ENCODE results near the gene ST3GAL3.
A peak's percentile ranks its signal among the peaks of the same experiment; 100 is the strongest.

The ST3GAL3 gene

DNA sequence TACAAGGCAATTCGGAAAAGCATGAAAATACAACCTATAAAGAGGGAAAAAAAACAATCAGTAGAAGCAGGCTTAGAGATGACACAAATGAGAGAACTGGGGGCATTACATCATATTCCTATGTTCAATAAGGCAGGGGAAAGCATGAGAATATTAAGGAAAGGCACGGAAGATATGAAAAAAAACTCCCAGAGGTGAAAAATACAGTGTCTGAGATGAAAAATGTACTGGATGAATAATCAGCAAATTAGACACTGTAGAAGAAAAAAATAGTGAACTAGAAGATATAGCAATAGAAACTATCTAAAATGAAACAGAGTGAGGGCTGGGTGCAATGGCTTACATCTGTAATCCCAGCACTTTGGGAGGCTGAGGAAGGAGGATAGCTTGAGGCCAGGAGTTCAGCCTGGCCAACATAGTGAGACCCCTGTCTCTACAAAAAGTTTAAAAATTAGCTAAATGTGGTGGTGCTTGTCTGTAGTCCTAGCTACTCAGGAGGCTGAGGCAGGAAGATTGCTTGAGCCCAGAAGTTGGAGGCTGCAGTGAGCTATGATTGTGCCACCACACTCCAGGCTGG, 101.8 kb downstream of the ST3GAL3 start:
- H3K9me3 Mint-ChIP-seq, result peaks cover 7 to 8% of the 10 kb centered on the region in 2 donors
- H3K4me1 Mint-ChIP-seq (ENCODE audit: low read depth in 2 of 2), result no peaks in the 10 kb centered on the region
- ATAC-seq (replicated peaks) (no peak), DNase-seq (no peak)
- H3K27me3 Mint-ChIP-seq, result no peaks in the 10 kb centered on the region
- peaks cover 4% of the 10 kb centered on the region for H3K36me3 Mint-ChIP-seq (ENCODE audit: insufficient read depth)
- no peak overlapping the region for H3K4me3 Mint-ChIP-seq
- peak overlapping the region in 1 of 2 donors; percentile 2 for H3K27ac Mint-ChIP-seq

DNA sequence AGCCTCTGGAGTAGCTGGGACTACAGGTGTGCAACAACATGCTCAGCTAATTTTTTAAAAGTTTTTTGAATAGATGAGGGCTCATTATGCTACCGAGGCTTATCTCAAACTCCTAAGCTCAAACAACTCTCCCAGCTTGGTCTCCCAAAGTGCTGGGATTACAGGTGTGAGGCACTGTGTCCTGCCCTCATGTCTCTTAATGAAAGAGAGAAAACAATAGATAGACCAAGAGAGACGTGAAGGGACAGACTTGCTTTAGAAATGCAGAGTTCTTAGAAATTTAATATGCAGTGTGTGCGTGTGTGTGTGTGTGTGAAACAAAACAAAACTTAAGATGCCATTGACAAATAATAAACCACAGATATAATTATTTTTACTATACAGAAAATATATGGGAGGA, 105.2 kb downstream of the ST3GAL3 start:
- Mint-ChIP-seq H3K4me1 (ENCODE audit: low read depth in 2 of 2) (no peaks in the 10 kb centered on the region), H3K4me3 (no peak overlapping the region), H3K27ac (no peak overlapping the region), H3K36me3 (ENCODE audit: insufficient read depth) (peaks cover 4% of the 10 kb centered on the region), H3K27me3 (no peaks in the 10 kb centered on the region), H3K9me3 (peaks cover 5 to 7% of the 10 kb centered on the region in 2 donors)
- ATAC-seq (replicated peaks) (no peak), DNase-seq (no peak)

DNA sequence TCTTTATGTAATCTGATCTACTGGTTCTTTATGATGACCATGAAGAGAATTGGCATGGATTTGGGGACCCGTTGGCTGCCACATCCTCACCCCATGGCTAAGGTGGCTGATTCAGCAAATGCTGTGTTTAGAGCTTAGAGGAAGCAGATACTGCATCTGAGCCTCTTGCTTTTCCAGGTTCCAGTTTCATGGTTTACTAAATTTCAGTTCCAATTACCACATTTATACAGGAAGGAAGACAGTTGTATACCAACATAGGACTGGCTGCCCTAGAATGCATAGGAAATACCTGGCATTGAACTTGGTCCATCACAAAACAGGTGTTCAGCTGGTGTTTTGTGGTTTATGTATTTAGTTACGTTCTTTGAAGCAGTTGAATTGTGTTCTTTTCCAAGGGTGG, 107.1 kb downstream of the ST3GAL3 start:
- H3K27ac Mint-ChIP-seq, result no peak overlapping the region
- no peak overlapping the region for H3K4me3 Mint-ChIP-seq
- H3K36me3 Mint-ChIP-seq (ENCODE audit: insufficient read depth), result peaks cover 7% of the 10 kb centered on the region

DNA sequence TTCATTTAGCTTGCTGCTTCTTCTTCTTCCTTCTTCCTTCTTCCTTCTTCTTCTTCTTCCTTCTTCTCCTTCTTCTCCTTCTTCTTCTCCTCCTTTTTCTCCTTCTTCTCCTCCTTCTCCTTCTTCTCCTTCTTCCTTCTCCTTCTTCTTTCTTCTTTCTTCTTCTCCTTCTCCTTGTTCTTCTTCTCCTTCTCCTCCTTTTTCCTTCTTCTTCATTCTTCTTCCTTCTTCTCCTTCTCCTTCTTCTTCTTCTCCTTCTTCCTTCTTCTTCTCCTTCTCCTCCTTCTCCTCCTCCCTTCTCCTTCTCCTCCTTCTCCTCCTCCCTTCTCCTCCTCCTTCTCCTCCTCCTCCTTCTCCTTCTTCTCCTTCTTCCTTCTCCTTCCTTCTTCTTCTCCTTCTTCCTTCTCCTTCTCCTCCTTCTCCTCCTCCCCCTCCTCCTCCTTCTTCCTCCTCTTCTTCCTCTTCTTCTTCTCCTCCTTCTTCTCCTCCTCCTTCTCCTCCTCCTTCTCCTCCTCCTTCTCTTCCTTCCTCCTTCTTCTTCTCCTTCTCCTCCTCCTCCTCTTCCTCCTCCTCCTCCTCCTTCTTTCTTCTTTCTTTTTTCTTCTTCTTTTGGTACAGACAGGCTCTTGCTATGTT, 110.1 kb downstream of the ST3GAL3 start:
- Mint-ChIP-seq H3K27ac (peak overlapping the region in 1 of 2 donors; percentile 57), H3K4me1 (ENCODE audit: low read depth in 2 of 2) (no peaks in the 10 kb centered on the region), H3K9me3 (peaks cover 4 to 7% of the 10 kb centered on the region in 2 donors), H3K36me3 (ENCODE audit: insufficient read depth) (peaks cover 3% of the 10 kb centered on the region), H3K27me3 (no peaks in the 10 kb centered on the region), H3K4me3 (no peak overlapping the region)
- no peak for ATAC-seq (replicated peaks)
- no peak for DNase-seq

More for the DNA sequence above, 107.1 kb downstream of the ST3GAL3 start:
- ATAC-seq (replicated peaks) (no peak), DNase-seq (no peak)
- H3K4me1 Mint-ChIP-seq (ENCODE audit: low read depth in 2 of 2), result no peaks in the 10 kb centered on the region
- H3K9me3 Mint-ChIP-seq, result peaks cover 4 to 7% of the 10 kb centered on the region in 2 donors
- H3K27me3 Mint-ChIP-seq, result no peaks in the 10 kb centered on the region

DNA sequence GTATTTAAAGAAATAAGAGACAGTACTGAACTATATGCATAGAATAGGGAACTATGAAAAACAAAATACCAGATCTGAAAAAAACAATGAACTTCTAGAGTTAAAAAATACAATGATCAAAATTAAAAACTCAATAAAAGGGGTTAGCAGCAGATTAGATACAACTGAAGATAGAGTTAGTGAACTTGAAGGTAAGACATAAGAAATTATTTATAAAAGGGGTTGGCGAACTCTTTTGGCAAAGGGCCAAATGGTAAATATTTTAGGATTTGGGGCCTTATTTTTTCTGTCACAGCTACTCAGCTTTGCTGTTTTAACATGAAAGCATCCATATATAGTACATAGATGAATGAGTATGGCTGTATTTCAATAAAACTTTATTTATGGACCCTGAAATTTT, 111.4 kb downstream of the ST3GAL3 start:
- no peak for ATAC-seq (replicated peaks)
- Mint-ChIP-seq H3K9me3 (peaks cover 4 to 7% of the 10 kb centered on the region in 2 donors), H3K4me1 (ENCODE audit: low read depth in 2 of 2) (no peaks in the 10 kb centered on the region), H3K27ac (no peak overlapping the region), H3K36me3 (ENCODE audit: insufficient read depth) (peaks cover 3% of the 10 kb centered on the region), H3K4me3 (no peak overlapping the region), H3K27me3 (no peaks in the 10 kb centered on the region)
- no peak for DNase-seq

DNA sequence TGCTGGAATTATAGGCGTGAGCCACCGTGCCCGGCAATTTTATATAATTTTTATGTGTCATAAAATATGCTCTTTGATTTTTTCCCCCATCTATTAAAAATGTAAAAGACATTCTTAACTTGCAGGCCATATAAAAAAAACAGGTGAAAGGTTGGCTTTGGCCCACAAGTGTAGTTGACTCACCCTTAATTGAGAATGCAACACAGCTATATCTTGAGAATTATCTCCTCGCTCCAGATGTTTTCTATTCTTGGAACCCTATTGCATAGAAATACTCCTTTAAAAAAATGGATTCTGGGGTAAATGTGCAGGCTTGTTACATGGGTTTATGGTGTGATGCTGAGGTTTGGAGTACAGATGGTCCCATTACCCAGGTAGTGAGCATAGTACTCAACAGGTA, 112.0 kb downstream of the ST3GAL3 start:
- peaks cover 3% of the 10 kb centered on the region for H3K36me3 Mint-ChIP-seq (ENCODE audit: insufficient read depth)
- ATAC-seq (replicated peaks), result no peak

DNA sequence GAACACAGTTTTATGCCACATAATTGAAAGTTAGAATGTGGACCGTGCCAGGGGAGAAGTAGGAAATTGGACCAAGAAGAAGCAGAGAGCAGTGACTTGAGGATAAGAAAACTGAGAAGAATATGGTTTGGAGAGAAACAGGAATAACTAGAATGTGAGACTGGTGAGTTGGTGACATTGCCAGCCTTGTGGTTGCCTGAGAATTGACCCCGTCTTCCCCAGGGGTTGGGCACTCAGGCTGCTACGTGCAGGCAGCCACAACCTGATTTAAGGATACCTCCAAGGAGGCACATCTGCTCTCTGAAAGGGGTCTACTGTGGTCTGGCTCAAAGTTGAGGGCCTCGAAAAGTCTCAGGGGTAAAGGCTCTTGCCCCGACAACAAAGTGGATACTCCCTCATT, 114.1 kb downstream of the ST3GAL3 start:
- H3K9me3 Mint-ChIP-seq, result peaks cover 4 to 7% of the 10 kb centered on the region in 2 donors
- H3K4me3 Mint-ChIP-seq, result no peak overlapping the region

More for the DNA sequence above, 112.0 kb downstream of the ST3GAL3 start:
- no peak overlapping the region for H3K27ac Mint-ChIP-seq
- no peaks in the 10 kb centered on the region for H3K27me3 Mint-ChIP-seq
- no peak for DNase-seq
- H3K4me3 Mint-ChIP-seq, result no peak overlapping the region
- H3K4me1 Mint-ChIP-seq (ENCODE audit: low read depth in 2 of 2), result no peaks in the 10 kb centered on the region
- H3K9me3 Mint-ChIP-seq, result peaks cover 4 to 7% of the 10 kb centered on the region in 2 donors

DNA sequence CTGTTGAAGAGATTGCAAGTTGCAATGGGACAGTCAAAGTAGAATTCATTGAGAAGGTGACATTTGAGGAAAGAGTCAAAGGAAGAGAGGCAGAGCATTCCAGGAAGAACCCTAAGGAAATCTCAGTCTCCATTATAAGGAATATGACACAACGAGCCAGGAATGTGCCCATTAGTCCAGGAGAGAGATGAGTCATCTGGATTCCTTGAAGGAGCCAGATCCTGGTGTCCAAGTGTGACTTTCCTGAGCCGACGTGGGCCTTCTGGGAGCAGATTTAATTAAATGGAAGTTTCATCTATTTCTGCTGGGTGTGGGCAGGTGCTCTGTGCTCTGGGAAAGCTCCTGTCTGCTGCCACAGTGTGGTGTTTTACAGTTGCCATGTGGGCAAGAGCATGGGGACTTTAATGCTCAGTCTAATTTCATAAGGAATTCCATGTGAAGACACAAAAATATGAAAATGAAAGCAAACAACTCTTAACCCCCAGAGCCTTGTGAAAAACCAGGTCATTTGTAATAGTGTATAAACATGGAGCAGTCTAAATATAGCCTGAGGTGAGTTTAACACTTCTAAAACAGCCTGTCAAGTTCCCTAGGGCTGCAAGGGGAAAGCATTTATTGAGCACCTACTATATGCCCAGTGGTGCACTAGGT, 114.8 kb downstream of the ST3GAL3 start:
- DNase-seq (no peak), ATAC-seq (replicated peaks) (no peak)
- H3K27ac Mint-ChIP-seq, result no peak overlapping the region
- H3K36me3 Mint-ChIP-seq (ENCODE audit: insufficient read depth), result peaks cover 3% of the 10 kb centered on the region
- H3K4me3 Mint-ChIP-seq, result no peak overlapping the region
- H3K9me3 Mint-ChIP-seq, result peaks cover 4 to 7% of the 10 kb centered on the region in 2 donors
- H3K27me3 Mint-ChIP-seq, result no peaks in the 10 kb centered on the region
- H3K4me1 Mint-ChIP-seq (ENCODE audit: low read depth in 2 of 2), result no peaks in the 10 kb centered on the region

More for the DNA sequence above, 114.1 kb downstream of the ST3GAL3 start:
- no peaks in the 10 kb centered on the region for H3K27me3 Mint-ChIP-seq
- H3K27ac Mint-ChIP-seq, result no peak overlapping the region
- H3K36me3 Mint-ChIP-seq (ENCODE audit: insufficient read depth), result peaks cover 3% of the 10 kb centered on the region
- no peaks in the 10 kb centered on the region for H3K4me1 Mint-ChIP-seq (ENCODE audit: low read depth in 2 of 2)
- DNase-seq (no peak), ATAC-seq (replicated peaks) (no peak)

DNA sequence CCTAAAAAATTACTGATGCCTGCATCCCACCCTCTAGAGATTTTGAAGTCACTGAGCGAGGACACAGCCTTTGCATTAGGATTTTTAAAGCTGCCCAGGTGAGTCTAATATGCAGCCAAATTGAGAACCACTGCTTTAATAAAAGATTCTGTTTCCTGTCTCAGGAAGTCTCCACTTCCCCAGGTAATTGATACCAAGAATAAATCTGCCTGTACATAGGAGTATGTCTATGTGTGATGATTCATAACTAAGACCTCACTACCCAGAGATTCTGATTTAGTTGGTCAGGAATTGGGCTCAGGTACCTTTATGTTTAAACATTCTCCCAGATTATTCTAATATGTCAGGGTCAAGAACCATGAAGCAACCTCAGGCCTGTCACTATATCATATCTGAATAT, 117.5 kb downstream of the ST3GAL3 start:
- ATAC-seq (replicated peaks), result no peak
- Mint-ChIP-seq H3K36me3 (ENCODE audit: insufficient read depth) (no peaks in the 10 kb centered on the region), H3K4me1 (ENCODE audit: low read depth in 2 of 2) (no peaks in the 10 kb centered on the region), H3K27ac (no peak overlapping the region), H3K4me3 (no peak overlapping the region), H3K9me3 (no peaks in the 10 kb centered on the region), H3K27me3 (no peaks in the 10 kb centered on the region)
- no peak for DNase-seq

DNA sequence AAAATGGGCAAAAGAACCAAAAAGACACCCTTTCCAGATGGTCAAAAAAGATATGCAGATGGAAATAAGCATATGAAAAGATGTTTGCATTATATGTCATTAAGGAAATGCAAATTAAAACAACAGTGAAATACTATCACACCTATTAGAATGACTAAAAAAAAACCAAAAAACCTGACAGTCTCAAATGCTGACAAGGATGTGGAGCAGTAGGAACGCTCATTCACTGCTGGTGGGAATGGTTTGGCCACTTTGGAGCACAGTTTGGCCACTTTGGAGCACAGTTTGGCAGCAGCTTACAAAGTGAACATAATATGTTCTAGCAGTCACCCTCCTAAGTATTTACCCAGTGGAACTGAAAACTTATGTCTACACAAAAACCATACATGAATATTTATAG, 121.2 kb downstream of the ST3GAL3 start:
- ATAC-seq (replicated peaks), result no peak
- DNase-seq, result no peak
- no peaks in the 10 kb centered on the region for H3K9me3 Mint-ChIP-seq
- H3K36me3 Mint-ChIP-seq (ENCODE audit: insufficient read depth), result no peaks in the 10 kb centered on the region
- peaks cover 5 to 15% of the 10 kb centered on the region in 2 donors for H3K4me1 Mint-ChIP-seq (ENCODE audit: low read depth in 2 of 2)
- H3K27ac Mint-ChIP-seq, result no peak overlapping the region
- no peak overlapping the region for H3K4me3 Mint-ChIP-seq
- no peaks in the 10 kb centered on the region for H3K27me3 Mint-ChIP-seq

DNA sequence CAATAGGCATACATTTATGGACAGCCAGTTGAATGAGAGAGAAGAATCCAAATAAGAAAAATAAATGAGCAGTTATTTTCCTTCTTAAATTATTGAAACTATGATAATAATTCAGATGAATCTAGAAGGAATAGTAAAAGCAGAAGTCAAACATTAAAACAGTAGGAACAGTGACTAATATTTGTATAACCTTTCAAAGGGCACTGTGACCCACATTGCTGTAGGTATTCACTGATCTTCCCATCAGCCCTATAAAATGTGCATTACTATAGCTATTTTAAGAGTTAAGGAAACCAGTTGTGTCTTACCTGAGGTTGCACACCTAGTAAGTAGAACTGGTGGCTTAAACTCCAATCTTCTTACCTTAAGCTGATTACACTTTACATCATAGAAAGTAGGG, 123.5 kb downstream of the ST3GAL3 start:
- H3K27me3 Mint-ChIP-seq, result no peaks in the 10 kb centered on the region

DNA sequence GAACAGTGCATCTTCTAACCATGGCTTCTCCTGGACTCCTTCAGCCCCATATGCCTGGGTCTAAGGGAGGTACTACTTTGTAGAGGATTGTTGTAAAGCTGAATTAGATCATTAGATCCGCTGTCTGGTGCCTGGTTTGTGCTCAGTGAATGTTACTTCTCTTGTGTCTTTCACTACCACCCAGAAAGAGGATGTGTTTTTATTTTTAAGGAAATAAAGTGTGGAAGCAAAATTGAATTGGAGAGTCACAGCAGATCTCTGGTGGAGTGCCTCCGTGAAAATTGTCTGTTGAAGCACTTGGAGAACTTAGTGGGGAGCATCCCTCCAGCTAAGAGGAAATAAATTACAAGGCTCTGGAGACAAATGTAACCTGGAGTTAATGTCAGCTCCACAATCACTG, 124.5 kb downstream of the ST3GAL3 start:
- Mint-ChIP-seq H3K9me3 (no peaks in the 10 kb centered on the region), H3K27me3 (no peaks in the 10 kb centered on the region), H3K27ac (peak overlapping the region in 1 of 2 donors; percentile 62), H3K4me3 (no peak overlapping the region), H3K36me3 (ENCODE audit: insufficient read depth) (no peaks in the 10 kb centered on the region), H3K4me1 (ENCODE audit: low read depth in 2 of 2) (peaks cover 15 to 33% of the 10 kb centered on the region in 2 donors)
- no peak for DNase-seq
- no peak for ATAC-seq (replicated peaks)

More for the DNA sequence above, 123.5 kb downstream of the ST3GAL3 start:
- Mint-ChIP-seq H3K27ac (no peak overlapping the region), H3K9me3 (no peaks in the 10 kb centered on the region), H3K4me3 (no peak overlapping the region), H3K4me1 (ENCODE audit: low read depth in 2 of 2) (peaks cover 11 to 24% of the 10 kb centered on the region in 2 donors), H3K36me3 (ENCODE audit: insufficient read depth) (no peaks in the 10 kb centered on the region)
- DNase-seq, result no peak
- ATAC-seq (replicated peaks), result no peak

DNA sequence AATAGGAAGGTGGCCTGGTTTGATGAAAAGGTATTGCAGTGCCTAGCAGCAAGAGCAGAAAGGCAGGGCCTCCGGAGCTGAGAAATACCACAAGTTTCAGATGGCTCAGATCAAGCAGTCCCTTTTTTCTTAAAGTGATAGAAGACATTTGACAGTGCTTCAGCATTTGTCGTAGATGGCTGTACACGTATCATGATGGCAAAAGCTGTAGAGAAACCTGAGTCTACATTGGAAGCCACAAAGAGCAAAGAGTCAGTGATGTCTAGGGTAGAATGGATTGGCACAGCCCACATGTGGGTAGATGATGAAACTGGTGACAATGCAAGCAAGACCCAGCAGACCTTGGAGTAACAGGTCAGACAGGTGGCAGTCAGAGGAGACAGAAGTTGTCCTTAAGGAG, 124.9 kb downstream of the ST3GAL3 start:
- Mint-ChIP-seq H3K4me3 (no peak overlapping the region), H3K27ac (peak overlapping the region; percentile 13 to 62), H3K27me3 (no peaks in the 10 kb centered on the region), H3K4me1 (ENCODE audit: low read depth in 2 of 2) (peaks cover 15 to 37% of the 10 kb centered on the region in 2 donors), H3K36me3 (ENCODE audit: insufficient read depth) (no peaks in the 10 kb centered on the region), H3K9me3 (no peaks in the 10 kb centered on the region)
- no peak for DNase-seq
- no peak for ATAC-seq (replicated peaks)

DNA sequence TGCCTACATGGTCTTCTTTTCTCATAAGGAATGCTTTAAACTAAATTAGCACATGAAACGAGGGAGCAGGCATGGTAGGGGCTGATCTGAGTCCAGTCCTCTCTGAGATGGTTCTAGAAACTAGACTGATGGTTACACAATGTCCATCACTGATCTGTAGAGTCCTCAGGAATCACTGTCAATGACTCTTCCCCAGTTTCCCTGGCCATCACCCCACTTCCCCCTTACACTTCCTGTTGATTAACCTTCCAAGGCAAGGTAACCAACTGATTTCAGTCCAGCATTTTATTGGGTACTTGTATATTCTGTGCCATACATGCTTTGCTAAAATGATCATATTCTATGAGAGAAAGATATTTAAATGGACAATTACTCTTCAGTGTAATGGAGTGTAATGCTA, 125.7 kb downstream of the ST3GAL3 start:
- Mint-ChIP-seq H3K4me3 (no peak overlapping the region), H3K27me3 (no peaks in the 10 kb centered on the region), H3K9me3 (no peaks in the 10 kb centered on the region), H3K36me3 (ENCODE audit: insufficient read depth) (no peaks in the 10 kb centered on the region), H3K27ac (peak overlapping the region in 1 of 2 donors; percentile 13), H3K4me1 (ENCODE audit: low read depth in 2 of 2) (peaks cover 15 to 37% of the 10 kb centered on the region in 2 donors)
- no peak for DNase-seq
- ATAC-seq (replicated peaks), result no peak
